ENCODE results near the gene FOCAD.

FOCAD gene

GRCh38 chr9:20925256-20926045 is 241.4 kb downstream of the FOCAD start:
- H3K27me3 ChIP-seq: no peaks in the 10 kb centered on the region
- no peak overlapping the region for H3K4me3 ChIP-seq (ENCODE audit: low read depth in 1 of 2, low read length in 1 of 2)
- TF ChIP-seq CTCF (IDR thresholded peaks at IDR 0.05): no peak
- no peaks in the 10 kb centered on the region for H3K4me1 ChIP-seq (ENCODE audit: control insufficient read depth in 1 of 2, insufficient read depth in 1 of 2, low read depth in 1 of 2, low read length in 1 of 2)
- no peaks in the 10 kb centered on the region for H3K9me3 ChIP-seq
- H3K36me3 ChIP-seq: peaks cover 5% of the 10 kb centered on the region
- no peak overlapping the region for H3K27ac ChIP-seq

GRCh38 chr9:20929276-20929675 is 245.2 kb downstream of the FOCAD start:
- no peak overlapping the region for H3K27ac ChIP-seq
- H3K27me3 ChIP-seq: no peaks in the 10 kb centered on the region
- no peaks in the 10 kb centered on the region for H3K4me1 ChIP-seq (ENCODE audit: control insufficient read depth in 1 of 2, insufficient read depth in 1 of 2, low read depth in 1 of 2, low read length in 1 of 2)
- no peak for TF ChIP-seq CTCF (IDR thresholded peaks at IDR 0.05)
- no peak overlapping the region for H3K4me3 ChIP-seq (ENCODE audit: low read depth in 1 of 2, low read length in 1 of 2)
- peaks cover 5% of the 10 kb centered on the region for H3K36me3 ChIP-seq
- no peaks in the 10 kb centered on the region for H3K9me3 ChIP-seq

GRCh38 chr9:20930836-20931235 is 246.8 kb downstream of the FOCAD start:
- H3K4me1 ChIP-seq (ENCODE audit: control insufficient read depth in 1 of 2, insufficient read depth in 1 of 2, low read depth in 1 of 2, low read length in 1 of 2): no peaks in the 10 kb centered on the region
- H3K36me3 ChIP-seq: peaks cover 9% of the 10 kb centered on the region
- no peaks in the 10 kb centered on the region for H3K9me3 ChIP-seq
- no peaks in the 10 kb centered on the region for H3K27me3 ChIP-seq
- H3K27ac ChIP-seq: no peak overlapping the region
- no peak overlapping the region for H3K4me3 ChIP-seq (ENCODE audit: low read depth in 1 of 2, low read length in 1 of 2)
- TF ChIP-seq CTCF (IDR thresholded peaks at IDR 0.05): no peak

- H3K4me1 ChIP-seq (ENCODE audit: control insufficient read depth in 1 of 2, insufficient read depth in 1 of 2, low read depth in 1 of 2, low read length in 1 of 2): no peaks in the 10 kb centered on the region
- H3K27me3 ChIP-seq: no peaks in the 10 kb centered on the region
- no peak for TF ChIP-seq CTCF (IDR thresholded peaks at IDR 0.05)
- H3K9me3 ChIP-seq: no peaks in the 10 kb centered on the region
- no peak overlapping the region for H3K4me3 ChIP-seq (ENCODE audit: low read depth in 1 of 2, low read length in 1 of 2)
- H3K27ac ChIP-seq: no peak overlapping the region
- no peaks in the 10 kb centered on the region for H3K36me3 ChIP-seq
These were observed 256.6 kb downstream of the FOCAD start for GRCh38 chr9:20940447-20941173.

GRCh38 chr9:20941174-20941690 is 257.2 kb downstream of the FOCAD start:
- Histone ChIP-seq H3K36me3 (no peaks in the 10 kb centered on the region), H3K27ac (no peak overlapping the region), H3K4me1 (ENCODE audit: control insufficient read depth in 1 of 2, insufficient read depth in 1 of 2, low read depth in 1 of 2, low read length in 1 of 2) (no peaks in the 10 kb centered on the region), H3K9me3 (no peaks in the 10 kb centered on the region), H3K4me3 (ENCODE audit: low read depth in 1 of 2, low read length in 1 of 2) (no peak overlapping the region), H3K27me3 (no peaks in the 10 kb centered on the region)
- peak; percentile 74 for TF ChIP-seq CTCF (IDR thresholded peaks at IDR 0.05)

Data from neutrophil (primary cell).